ENCODE measurements around the gene MTG2. TPM values are rescaled to one million over a fixed set of nuclear protein-coding genes. Genes with fewer than 3 reads are reported as not detected.

MTG2 gene
- total RNA-seq, 1 donor from 2014 or later, result 20.2 TPM

- Mint-ChIP-seq H3K36me3 (ENCODE audit: low read depth, unreplicated experiment) (no peaks in the 10 kb centered on the region), H3K4me3 (ENCODE audit: unreplicated experiment) (no peak overlapping the region), H3K9me3 (ENCODE audit: unreplicated experiment) (no peaks in the 10 kb centered on the region), H3K27ac (ENCODE audit: unreplicated experiment) (no peak overlapping the region), H3K27me3 (ENCODE audit: unreplicated experiment) (peaks cover 10% of the 10 kb centered on the region), H3K4me1 (ENCODE audit: unreplicated experiment) (no peaks in the 10 kb centered on the region)
- TF ChIP-seq, protein P1, sequence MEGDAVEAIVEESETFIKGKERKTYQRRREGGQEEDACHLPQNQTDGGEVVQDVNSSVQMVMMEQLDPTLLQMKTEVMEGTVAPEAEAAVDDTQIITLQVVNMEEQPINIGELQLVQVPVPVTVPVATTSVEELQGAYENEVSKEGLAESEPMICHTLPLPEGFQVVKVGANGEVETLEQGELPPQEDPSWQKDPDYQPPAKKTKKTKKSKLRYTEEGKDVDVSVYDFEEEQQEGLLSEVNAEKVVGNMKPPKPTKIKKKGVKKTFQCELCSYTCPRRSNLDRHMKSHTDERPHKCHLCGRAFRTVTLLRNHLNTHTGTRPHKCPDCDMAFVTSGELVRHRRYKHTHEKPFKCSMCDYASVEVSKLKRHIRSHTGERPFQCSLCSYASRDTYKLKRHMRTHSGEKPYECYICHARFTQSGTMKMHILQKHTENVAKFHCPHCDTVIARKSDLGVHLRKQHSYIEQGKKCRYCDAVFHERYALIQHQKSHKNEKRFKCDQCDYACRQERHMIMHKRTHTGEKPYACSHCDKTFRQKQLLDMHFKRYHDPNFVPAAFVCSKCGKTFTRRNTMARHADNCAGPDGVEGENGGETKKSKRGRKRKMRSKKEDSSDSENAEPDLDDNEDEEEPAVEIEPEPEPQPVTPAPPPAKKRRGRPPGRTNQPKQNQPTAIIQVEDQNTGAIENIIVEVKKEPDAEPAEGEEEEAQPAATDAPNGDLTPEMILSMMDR (IDR thresholded peaks at IDR 0.05; ENCODE audit: unreplicated experiment), result no peak
- DNase-seq (ENCODE audit: low spot score), result no peak
Measured at GRCh38 chr20:62214067-62214466, 31.2 kb downstream of the MTG2 start.

DNA sequence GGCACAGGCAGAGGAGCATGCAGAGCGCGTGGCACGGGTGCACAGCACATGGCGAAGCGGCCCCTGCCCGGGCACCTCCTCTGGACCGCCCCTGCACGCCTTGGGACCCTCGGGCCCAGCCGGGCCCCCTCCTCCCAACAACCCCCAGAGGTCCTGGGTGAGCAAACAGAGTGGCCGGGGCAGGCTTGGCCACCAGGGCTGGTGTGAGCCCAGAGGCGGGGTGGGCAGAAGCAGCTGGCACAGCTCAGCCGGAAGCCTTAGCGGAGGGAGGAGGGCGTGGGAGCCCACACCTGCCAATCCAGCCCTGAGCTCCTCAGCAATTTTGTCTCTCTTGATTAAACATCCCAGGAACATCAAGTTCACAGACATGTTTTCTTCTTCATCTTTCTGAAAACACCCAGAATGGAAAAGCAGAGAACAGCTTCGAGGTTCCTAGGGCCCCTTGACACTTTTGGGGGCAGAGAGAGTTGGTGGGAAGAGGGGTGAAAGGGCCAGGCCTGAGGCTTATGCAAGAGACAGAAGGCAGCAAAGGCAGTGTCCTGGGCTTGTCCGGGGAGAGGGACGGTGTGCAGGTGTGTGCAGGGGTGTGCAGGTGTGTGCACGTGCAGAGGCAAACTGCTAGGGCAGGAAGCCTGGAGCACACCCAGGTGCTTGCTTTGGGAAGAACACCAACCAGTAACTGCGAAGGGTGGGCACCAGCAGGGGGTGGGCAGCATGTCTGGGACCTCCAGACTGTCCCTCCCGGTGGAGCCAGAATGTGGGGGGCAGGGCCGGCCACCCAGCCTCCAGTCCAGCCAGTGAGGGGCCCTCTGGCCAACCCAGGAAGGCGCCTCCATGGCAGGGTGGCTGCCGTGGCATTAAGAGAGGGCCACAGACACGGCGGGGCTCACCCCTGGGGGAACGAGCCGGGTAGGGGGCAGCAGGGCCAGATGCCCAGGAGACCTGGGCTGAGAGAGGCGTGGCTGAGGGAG lies 32.5 kb downstream of the MTG2 start:
- no peaks in the 10 kb centered on the region for H3K36me3 Mint-ChIP-seq (ENCODE audit: low read depth, unreplicated experiment)
- H3K9me3 Mint-ChIP-seq (ENCODE audit: unreplicated experiment), result no peaks in the 10 kb centered on the region
- H3K27me3 Mint-ChIP-seq (ENCODE audit: unreplicated experiment), result peaks cover 10% of the 10 kb centered on the region
- no peak overlapping the region for H3K27ac Mint-ChIP-seq (ENCODE audit: unreplicated experiment)
- no peak for DNase-seq (ENCODE audit: low spot score)
- TF ChIP-seq, protein P1 (IDR thresholded peaks at IDR 0.05; ENCODE audit: unreplicated experiment), result no peak
- H3K4me3 Mint-ChIP-seq (ENCODE audit: unreplicated experiment), result no peak overlapping the region
- no peaks in the 10 kb centered on the region for H3K4me1 Mint-ChIP-seq (ENCODE audit: unreplicated experiment)

DNA sequence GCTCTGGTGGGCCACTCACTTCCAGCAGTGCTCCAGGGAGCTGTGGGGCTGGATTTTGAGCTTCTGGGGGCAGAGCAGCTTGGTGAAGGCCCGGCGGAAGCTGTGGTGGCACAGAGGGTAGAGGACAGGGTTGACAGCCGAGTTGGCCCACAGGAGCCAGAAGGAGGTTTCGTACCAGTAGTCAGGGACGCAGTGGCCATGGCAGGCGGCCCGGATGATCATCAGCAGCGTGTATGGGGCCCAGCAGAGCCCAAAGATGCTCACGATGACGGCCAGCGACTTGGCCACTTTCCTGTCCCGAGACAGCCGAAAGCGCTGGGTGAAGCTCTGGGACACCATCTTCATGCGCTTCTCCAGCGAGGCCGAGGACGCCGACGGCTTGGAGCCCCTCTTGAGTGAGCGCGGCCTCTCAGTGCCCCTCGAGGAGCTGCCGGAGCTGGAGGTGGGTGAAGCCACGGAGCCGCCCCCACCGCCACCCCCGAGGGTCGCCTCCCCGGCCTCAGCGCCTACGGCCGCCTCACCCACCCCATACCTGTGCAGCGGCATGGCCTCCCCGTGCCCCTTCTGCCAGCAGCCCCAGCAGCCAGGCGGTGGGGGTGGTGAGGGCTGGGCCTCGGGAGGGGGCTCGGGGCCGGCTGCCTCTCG lies 33.3 kb downstream of the MTG2 start:
- H3K4me1 Mint-ChIP-seq (ENCODE audit: unreplicated experiment), result peaks cover 2% of the 10 kb centered on the region
- peaks cover 8% of the 10 kb centered on the region for H3K27me3 Mint-ChIP-seq (ENCODE audit: unreplicated experiment)
- H3K36me3 Mint-ChIP-seq (ENCODE audit: low read depth, unreplicated experiment), result no peaks in the 10 kb centered on the region

DNA sequence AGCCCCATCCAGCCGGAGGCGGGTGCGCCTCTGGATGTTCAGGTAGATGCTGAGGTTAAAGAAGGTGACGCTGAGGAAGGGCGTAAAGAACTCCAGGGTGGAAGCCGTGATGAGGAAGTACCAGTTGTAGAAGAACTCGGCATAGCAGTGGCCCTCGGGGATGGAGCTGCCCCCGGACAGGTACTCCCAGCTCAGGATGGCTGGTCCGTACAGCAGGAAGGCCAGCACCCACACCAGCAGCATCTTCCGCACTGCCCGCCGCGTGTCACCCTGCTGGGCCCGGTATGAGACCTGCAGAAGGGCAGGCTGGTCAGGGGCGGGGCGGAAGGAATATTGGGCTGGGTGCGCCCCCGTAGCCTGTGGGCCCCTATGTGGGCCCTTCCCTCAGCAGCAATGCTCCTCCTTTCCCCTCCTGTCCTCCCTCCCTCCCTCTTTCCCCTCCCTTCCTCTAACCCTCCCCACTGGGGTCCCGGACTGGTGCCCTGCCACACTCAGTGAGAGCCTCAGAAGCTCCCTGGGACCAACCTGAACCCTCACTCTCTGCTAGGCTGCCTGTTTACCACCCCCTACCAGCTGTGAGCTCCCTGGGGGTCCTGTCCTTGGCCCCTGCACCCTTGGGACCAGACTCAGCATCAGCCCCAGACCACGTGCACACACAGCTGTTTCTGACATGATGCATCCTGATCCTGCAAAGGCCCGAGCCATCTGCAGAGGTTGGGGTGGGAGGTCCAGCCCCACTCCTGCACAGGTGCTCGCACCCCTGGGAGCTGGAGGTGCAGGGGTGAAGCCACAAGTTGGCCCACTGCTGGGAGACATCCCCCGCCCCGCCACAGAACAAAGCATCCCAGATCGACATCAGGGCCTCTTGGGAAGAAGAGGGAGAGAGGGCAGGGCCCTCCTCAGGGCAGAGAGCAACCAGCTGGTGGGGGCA lies 34.1 kb downstream of the MTG2 start:
- no peak for DNase-seq (ENCODE audit: low spot score)
- H3K27me3 Mint-ChIP-seq (ENCODE audit: unreplicated experiment), result peaks cover 8% of the 10 kb centered on the region
- no peak overlapping the region for H3K4me3 Mint-ChIP-seq (ENCODE audit: unreplicated experiment)
- H3K4me1 Mint-ChIP-seq (ENCODE audit: unreplicated experiment), result peaks cover 2% of the 10 kb centered on the region
- no peak overlapping the region for H3K27ac Mint-ChIP-seq (ENCODE audit: unreplicated experiment)
- TF ChIP-seq, protein P1 (IDR thresholded peaks at IDR 0.05; ENCODE audit: unreplicated experiment), result no peak
- H3K9me3 Mint-ChIP-seq (ENCODE audit: unreplicated experiment), result no peaks in the 10 kb centered on the region
- H3K36me3 Mint-ChIP-seq (ENCODE audit: low read depth, unreplicated experiment), result no peaks in the 10 kb centered on the region

More for the DNA sequence above, 33.3 kb downstream of the MTG2 start:
- TF ChIP-seq, protein P1 (IDR thresholded peaks at IDR 0.05; ENCODE audit: unreplicated experiment), result no peak
- H3K4me3 Mint-ChIP-seq (ENCODE audit: unreplicated experiment), result no peak overlapping the region
- no peak for DNase-seq (ENCODE audit: low spot score)
- no peak overlapping the region for H3K27ac Mint-ChIP-seq (ENCODE audit: unreplicated experiment)
- H3K9me3 Mint-ChIP-seq (ENCODE audit: unreplicated experiment), result no peaks in the 10 kb centered on the region

All from endothelial cell (in vitro differentiated cells).